ENCODE measurements around the gene OPN1MW3.
"Not testable (repeated sequence)": the region's sequence is repeated elsewhere in the genome, so short reads cannot be mapped to it uniquely, and the experiment has no call there.

OPN1MW3 gene

DNA sequence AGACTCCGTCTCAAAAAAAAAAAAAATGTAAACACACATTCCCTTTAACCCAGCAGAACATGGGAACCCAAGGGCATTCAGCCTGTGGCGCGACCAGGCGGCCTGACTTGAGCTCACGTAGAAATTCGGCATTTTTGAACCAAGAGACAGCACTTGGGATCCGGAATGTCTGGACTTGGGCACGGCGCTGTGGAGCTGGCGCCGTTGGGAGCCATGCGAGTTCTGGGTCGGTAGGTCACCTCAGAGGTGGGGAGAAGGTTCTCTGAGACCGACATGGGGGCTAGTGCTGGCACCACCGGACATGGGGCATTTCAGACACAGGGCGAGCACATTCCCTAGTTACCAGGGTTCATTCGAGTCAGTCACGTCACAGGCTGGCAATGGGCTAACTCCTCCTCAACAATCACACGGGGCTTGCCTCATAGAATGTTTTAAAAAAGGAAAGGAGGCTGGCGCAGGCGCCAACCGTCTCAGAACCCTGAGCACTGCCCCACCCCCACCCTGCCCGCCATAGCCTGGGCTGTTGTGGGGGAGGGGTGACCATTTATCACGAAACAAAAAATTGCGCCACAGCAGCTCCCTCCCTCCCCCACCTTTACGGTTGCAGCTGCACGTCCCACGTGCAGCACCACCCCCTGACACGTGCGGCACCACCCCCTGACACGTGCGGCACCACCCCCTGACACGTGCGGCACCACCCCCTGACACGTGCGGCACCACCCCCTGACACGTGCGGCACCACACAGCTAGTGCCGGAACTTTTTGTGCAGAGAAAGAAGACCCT, 37.6 kb downstream of the OPN1MW3 start, which contains the start of gene TEX28:
Gene TEX28, minus strand, starts transcription at position 334 of the 784 bp plus-strand sequence. CDS start 3,007 bp downstream, outside the sequence.
- no peak within 1 kb of the TSS for H3K27ac ChIP-seq
- TF ChIP-seq, protein P1, sequence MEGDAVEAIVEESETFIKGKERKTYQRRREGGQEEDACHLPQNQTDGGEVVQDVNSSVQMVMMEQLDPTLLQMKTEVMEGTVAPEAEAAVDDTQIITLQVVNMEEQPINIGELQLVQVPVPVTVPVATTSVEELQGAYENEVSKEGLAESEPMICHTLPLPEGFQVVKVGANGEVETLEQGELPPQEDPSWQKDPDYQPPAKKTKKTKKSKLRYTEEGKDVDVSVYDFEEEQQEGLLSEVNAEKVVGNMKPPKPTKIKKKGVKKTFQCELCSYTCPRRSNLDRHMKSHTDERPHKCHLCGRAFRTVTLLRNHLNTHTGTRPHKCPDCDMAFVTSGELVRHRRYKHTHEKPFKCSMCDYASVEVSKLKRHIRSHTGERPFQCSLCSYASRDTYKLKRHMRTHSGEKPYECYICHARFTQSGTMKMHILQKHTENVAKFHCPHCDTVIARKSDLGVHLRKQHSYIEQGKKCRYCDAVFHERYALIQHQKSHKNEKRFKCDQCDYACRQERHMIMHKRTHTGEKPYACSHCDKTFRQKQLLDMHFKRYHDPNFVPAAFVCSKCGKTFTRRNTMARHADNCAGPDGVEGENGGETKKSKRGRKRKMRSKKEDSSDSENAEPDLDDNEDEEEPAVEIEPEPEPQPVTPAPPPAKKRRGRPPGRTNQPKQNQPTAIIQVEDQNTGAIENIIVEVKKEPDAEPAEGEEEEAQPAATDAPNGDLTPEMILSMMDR (conservative IDR thresholded peaks at IDR 0.05), result no peak
- TF ChIP-seq ZFX (IDR thresholded peaks at IDR 0.05), result no peak

GRCh38 chrX:154295664-154296310, 38.4 kb downstream of the OPN1MW3 start, which contains the start of gene TKTL1:
Gene TKTL1, plus strand, starts transcription at chrX:154295795. Its CDS starts 65 bp downstream, at chrX:154295860.
- H3K27ac ChIP-seq, result no peak within 1 kb of the TSS
- TF ChIP-seq ZFX (IDR thresholded peaks at IDR 0.05), result no peak
- TF ChIP-seq, protein P1 (conservative IDR thresholded peaks at IDR 0.05), result no peak

DNA sequence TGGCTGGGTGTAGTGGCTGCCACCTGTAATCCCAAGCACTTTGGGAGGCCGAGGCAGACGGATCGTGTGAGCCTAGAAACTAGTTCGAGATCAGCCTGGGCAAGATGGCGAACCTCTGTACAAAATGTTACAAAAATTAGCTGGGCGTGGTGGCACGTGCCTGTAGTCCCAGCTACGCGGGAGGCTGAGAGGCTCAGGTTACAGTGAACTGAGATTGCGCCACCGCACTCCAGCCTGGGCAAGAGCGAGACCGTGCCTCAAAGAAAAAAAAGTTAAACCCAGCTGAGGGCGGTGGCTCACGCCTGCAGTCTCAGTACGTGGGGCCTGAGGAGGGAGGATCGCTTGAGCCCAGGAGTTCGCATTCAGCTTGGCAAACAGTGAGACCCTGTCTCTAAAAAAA, 39.3 kb downstream of the OPN1MW3 start:
- no peak overlapping the region for H3K27ac ChIP-seq
- TF ChIP-seq, protein P1 (conservative IDR thresholded peaks at IDR 0.05), result no peak
- TF ChIP-seq ZFX (IDR thresholded peaks at IDR 0.05), result no peak

DNA sequence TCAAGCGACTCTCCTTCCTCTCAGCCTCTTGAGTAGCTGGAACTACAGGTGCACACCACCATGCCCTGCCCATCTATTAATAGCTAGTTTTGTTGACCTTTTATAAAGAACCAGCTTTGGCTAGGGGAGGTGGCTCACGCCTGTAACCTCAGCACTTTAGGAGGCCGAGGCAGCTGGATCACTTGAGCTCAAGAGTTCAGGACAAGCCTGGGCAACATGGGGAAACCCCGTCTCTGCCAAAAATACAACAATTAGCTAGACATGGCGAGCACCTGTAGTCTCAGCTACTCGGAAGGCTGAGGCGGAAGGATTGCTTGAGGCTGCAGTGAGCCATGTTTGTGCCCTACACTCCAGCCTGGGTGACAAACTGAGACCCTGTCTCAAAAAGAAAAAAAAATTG, 40.9 kb downstream of the OPN1MW3 start:
- H3K27ac ChIP-seq, result no peak overlapping the region
- TF ChIP-seq ZFX (IDR thresholded peaks at IDR 0.05), result no peak
- TF ChIP-seq, protein P1 (conservative IDR thresholded peaks at IDR 0.05), result no peak

- TF ChIP-seq, protein P1 (conservative IDR thresholded peaks at IDR 0.05), result no peak
- TF ChIP-seq ZFX (IDR thresholded peaks at IDR 0.05), result no peak
- no peak overlapping the region for H3K27ac ChIP-seq
Measured at GRCh38 chrX:154300816-154301215, 43.4 kb downstream of the OPN1MW3 start.

DNA sequence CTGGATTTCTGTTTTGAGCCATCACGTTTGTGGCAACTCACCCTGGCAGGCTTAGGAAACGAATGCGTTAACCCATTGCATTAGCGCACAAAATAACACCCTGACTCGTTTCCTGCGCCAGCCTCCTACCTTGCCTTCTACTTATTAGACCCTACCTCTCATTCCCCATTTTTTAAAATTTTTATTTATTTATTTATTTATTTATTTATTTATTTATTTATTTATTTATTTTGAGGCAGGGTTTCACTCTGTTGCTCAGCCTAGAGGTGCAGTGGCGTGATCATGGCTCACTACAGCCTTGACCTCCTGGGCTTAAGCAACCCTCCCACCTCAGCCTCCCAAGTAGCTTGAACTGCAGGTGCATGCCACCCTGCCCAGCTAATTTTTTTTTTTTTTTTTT, 45.6 kb downstream of the OPN1MW3 start:
- not testable (repeated sequence) for H3K27ac ChIP-seq

- TF ChIP-seq ZFX (IDR thresholded peaks at IDR 0.05), result no peak
- TF ChIP-seq, protein P1 (conservative IDR thresholded peaks at IDR 0.05), result no peak
- no peak overlapping the region for H3K27ac ChIP-seq
Measured at GRCh38 chrX:154303476-154303875, 46.1 kb downstream of the OPN1MW3 start.

Data from C4-2B (cell line).